NCI-H1694 treated with DMSO at 0.1 percent for 48 hours (cell line): ENCODE measurements around the gene SMPD3.

Experiments
- DNase-seq: peaks from one replicate; lab custom pipeline; 2025; lab: John Stamatoyannopoulos, UW

Gene SMPD3

GRCh38 chr16:68355447-68356248 is 92.7 kb downstream of the SMPD3 start:
- DNase-seq, result no peak

GRCh38 chr16:68354816-68355215 is 93.5 kb downstream of the SMPD3 start:
- DNase-seq, result no peak

GRCh38 chr16:68353366-68353765 is 94.9 kb downstream of the SMPD3 start:
- DNase-seq, result no peak

GRCh38 chr16:68351991-68352431 is 96.3 kb downstream of the SMPD3 start:
- no peak for DNase-seq

- no peak for DNase-seq
Observed at GRCh38 chr16:68351463-68351862, 96.8 kb downstream of the SMPD3 start.

- no peak for DNase-seq
Observed at GRCh38 chr16:68350813-68351350, 97.4 kb downstream of the SMPD3 start.

GRCh38 chr16:68349838-68350410 is 98.4 kb downstream of the SMPD3 start:
- no peak for DNase-seq

- no peak for DNase-seq
Observed at GRCh38 chr16:68348639-68349445, 99.5 kb downstream of the SMPD3 start.

- no peak for DNase-seq
Observed at GRCh38 chr16:68347605-68348004, 100.7 kb downstream of the SMPD3 start.

GRCh38 chr16:68346892-68347480 is 101.3 kb downstream of the SMPD3 start:
- DNase-seq, result no peak

- no peak for DNase-seq
Observed at GRCh38 chr16:68345958-68346635, 102.2 kb downstream of the SMPD3 start.

- DNase-seq, result no peak
Observed at GRCh38 chr16:68345351-68345810, 102.9 kb downstream of the SMPD3 start.

GRCh38 chr16:68344252-68344651 is 104.1 kb downstream of the SMPD3 start:
- DNase-seq, result no peak

- no peak for DNase-seq
Observed at GRCh38 chr16:68343137-68343536, 105.2 kb downstream of the SMPD3 start.

GRCh38 chr16:68342620-68343019 is 105.7 kb downstream of the SMPD3 start:
- no peak for DNase-seq

- no peak for DNase-seq
Observed at GRCh38 chr16:68339214-68339613, 109.1 kb downstream of the SMPD3 start.

GRCh38 chr16:68338326-68339119 is 109.8 kb downstream of the SMPD3 start:
- DNase-seq, result no peak

GRCh38 chr16:68335175-68335574 is 113.1 kb downstream of the SMPD3 start:
- no peak for DNase-seq

GRCh38 chr16:68332411-68333121 is 115.7 kb downstream of the SMPD3 start:
- DNase-seq, result no peak

GRCh38 chr16:68331879-68332410 is 116.4 kb downstream of the SMPD3 start:
- DNase-seq, result no peak
